ENCODE results near the gene B4GALT4. TPM values are rescaled to one million over a fixed set of nuclear protein-coding genes. Genes with fewer than 3 reads are reported as not detected.
"Not testable (repeated sequence)": the region's sequence is repeated elsewhere in the genome, so short reads cannot be mapped to it uniquely, and the experiment has no call there.

Gene B4GALT4
- 11.3 TPM for polyA plus RNA-seq (2012; ENCODE audit: low read depth, missing spikeins)

- DNase-seq (ENCODE audit: insufficient read length, low spot score): peak; percentile 75
- FAIRE-seq: peak; percentile 93
These were observed at the start of gene B4GALT4 for GRCh38 chr3:119240591-119241434. Gene B4GALT4, minus strand, starts transcription at chr3:119240878. Its CDS starts 10,779 bp downstream, at chr3:119230099.

DNA sequence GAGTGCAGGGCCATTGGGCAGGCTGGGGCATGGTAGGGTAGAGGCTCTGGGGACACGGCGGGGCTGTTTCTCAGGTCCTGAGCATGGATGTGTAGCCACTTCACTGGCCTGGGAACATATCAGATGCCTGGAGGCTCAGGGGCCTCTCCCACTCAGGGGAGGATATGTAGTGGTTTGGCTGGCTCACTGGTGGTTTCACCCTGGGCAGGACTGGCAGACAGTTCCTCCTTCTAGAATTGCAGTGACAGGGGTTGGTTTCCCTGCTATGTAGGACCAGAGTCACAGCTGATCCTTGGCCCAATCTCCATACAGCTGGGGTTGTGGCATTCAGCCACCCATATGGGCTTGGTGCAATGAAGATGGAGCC is 48.7 kb upstream of the B4GALT4 start:
- DNase-seq (ENCODE audit: insufficient read length, low spot score) (no peak), FAIRE-seq (no peak)
- TF ChIP-seq TAF1 (IDR thresholded peaks at IDR 0.05; ENCODE audit: low read depth, low read length): no peak

More at GRCh38 chr3:119240591-119241434, at the start of gene B4GALT4:
- TF ChIP-seq SPI1 (IDR thresholded peaks at IDR 0.05; ENCODE audit: low read depth, low read length): no peak
- peak; percentile 72 for TF ChIP-seq POLR2A (IDR thresholded peaks at IDR 0.05; ENCODE audit: low read depth, low read length)
- no peak for TF ChIP-seq POU2F2 (IDR thresholded peaks at IDR 0.05; ENCODE audit: low read depth, low read length)
- TF ChIP-seq PAX5 (IDR thresholded peaks at IDR 0.05; ENCODE audit: insufficient read depth, low read length, severe bottlenecking): no peak
- peak; percentile 79 for TF ChIP-seq POLR2AphosphoS5 (IDR thresholded peaks at IDR 0.05; ENCODE audit: low read depth, low read length)
- TF ChIP-seq TAF1 (IDR thresholded peaks at IDR 0.05; ENCODE audit: low read depth, low read length): peak; percentile 54; the same call in 1 of the 2 replicates

DNA sequence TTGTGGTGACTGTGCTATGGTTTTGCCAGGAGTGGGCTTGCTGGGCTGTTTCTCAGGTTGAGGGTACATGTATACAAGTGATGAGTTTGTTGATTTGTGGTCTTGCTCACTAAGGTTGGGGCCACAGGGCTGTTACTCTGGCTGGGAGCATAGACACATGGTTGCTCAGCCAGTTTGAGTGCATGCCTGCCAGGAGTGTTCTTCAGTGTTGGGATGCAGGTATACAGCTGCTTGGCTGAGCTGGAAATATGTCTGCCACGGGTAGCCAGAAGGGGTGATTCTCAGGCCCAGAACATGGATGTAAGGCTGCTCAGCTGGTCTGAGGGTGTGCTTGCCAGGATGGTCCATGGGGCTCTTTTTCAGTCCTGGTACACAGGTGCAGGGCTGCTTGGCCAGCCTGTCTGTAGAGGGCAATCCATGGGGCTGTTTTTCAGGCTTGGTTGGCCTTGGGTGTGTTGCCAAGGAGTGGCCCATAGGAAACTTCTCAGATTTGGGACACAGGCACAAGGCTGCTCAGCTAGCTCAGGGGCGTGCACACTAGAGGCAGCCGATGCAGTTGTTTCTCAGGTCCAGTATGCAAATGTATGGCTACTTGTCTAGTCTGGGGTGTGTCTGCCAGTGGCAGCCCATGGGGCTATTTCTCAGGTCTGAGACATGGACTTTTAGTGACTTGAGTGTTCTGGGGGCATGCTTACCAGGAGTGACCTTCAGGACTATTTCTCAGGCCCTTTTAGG is 48.2 kb upstream of the B4GALT4 start:
- DNase-seq (ENCODE audit: insufficient read length, low spot score) (no peak), FAIRE-seq (no peak)
- no peak for TF ChIP-seq PAX5 (IDR thresholded peaks at IDR 0.05; ENCODE audit: insufficient read depth, low read length, severe bottlenecking)
- TF ChIP-seq POLR2AphosphoS5 (IDR thresholded peaks at IDR 0.05; ENCODE audit: low read depth, low read length): no peak
- no peak for TF ChIP-seq POLR2A (IDR thresholded peaks at IDR 0.05; ENCODE audit: low read depth, low read length)
- no peak for TF ChIP-seq POU2F2 (IDR thresholded peaks at IDR 0.05; ENCODE audit: low read depth, low read length)
- no peak for TF ChIP-seq SPI1 (IDR thresholded peaks at IDR 0.05; ENCODE audit: low read depth, low read length)
- no peak for TF ChIP-seq TAF1 (IDR thresholded peaks at IDR 0.05; ENCODE audit: low read depth, low read length)

GRCh38 chr3:119279584-119280243 is 39.0 kb upstream of the B4GALT4 start:
- no peak for FAIRE-seq
- TF ChIP-seq POU2F2 (IDR thresholded peaks at IDR 0.05; ENCODE audit: low read depth, low read length) (no peak), SPI1 (IDR thresholded peaks at IDR 0.05; ENCODE audit: low read depth, low read length) (no peak), PAX5 (IDR thresholded peaks at IDR 0.05; ENCODE audit: insufficient read depth, low read length, severe bottlenecking) (no peak), POLR2AphosphoS5 (IDR thresholded peaks at IDR 0.05; ENCODE audit: low read depth, low read length) (no peak), TAF1 (IDR thresholded peaks at IDR 0.05; ENCODE audit: low read depth, low read length) (no peak), POLR2A (IDR thresholded peaks at IDR 0.05; ENCODE audit: low read depth, low read length) (no peak)
- no peak for DNase-seq (ENCODE audit: insufficient read length, low spot score)

- no peak for DNase-seq (ENCODE audit: insufficient read length, low spot score)
- no peak for TF ChIP-seq PAX5 (IDR thresholded peaks at IDR 0.05; ENCODE audit: insufficient read depth, low read length, severe bottlenecking)
- no peak for FAIRE-seq
These were observed 38.5 kb upstream of the B4GALT4 start for GRCh38 chr3:119279101-119279554.

DNA sequence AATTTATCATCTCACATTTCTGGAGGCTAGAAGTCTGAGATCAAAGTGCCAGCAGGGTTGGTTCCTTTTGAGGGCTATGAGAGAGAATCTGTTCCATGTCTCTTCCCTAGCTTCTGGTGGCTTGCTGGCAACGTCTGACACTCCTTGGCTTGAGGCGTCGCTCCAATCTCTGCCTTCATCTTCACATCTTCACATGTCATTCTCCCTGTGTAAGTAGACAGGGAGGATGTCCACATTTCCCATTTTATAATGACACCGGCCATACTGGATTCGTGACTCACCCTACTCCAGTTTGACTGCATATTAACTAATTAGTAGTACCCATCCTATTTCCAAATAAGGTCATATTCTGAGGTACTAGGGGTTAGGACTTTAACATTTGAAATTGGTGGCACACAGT is 36.0 kb upstream of the B4GALT4 start:
- FAIRE-seq (peak; percentile 26), DNase-seq (ENCODE audit: insufficient read length, low spot score) (no peak)
- TF ChIP-seq POLR2A (IDR thresholded peaks at IDR 0.05; ENCODE audit: low read depth, low read length) (no peak), POU2F2 (IDR thresholded peaks at IDR 0.05; ENCODE audit: low read depth, low read length) (no peak), POLR2AphosphoS5 (IDR thresholded peaks at IDR 0.05; ENCODE audit: low read depth, low read length) (no peak), TAF1 (IDR thresholded peaks at IDR 0.05; ENCODE audit: low read depth, low read length) (no peak), PAX5 (IDR thresholded peaks at IDR 0.05; ENCODE audit: insufficient read depth, low read length, severe bottlenecking) (no peak), SPI1 (IDR thresholded peaks at IDR 0.05; ENCODE audit: low read depth, low read length) (no peak)

- not testable (repeated sequence) for FAIRE-seq; DNase-seq (ENCODE audit: insufficient read length, low spot score)
These were observed 29.5 kb upstream of the B4GALT4 start for GRCh38 chr3:119270212-119270611.

- DNase-seq (ENCODE audit: insufficient read length, low spot score) (no peak), FAIRE-seq (no peak)
- TF ChIP-seq POLR2AphosphoS5 (IDR thresholded peaks at IDR 0.05; ENCODE audit: low read depth, low read length): no peak
- TF ChIP-seq PAX5 (IDR thresholded peaks at IDR 0.05; ENCODE audit: insufficient read depth, low read length, severe bottlenecking): no peak
- TF ChIP-seq SPI1 (IDR thresholded peaks at IDR 0.05; ENCODE audit: low read depth, low read length): no peak
- no peak for TF ChIP-seq POLR2A (IDR thresholded peaks at IDR 0.05; ENCODE audit: low read depth, low read length)
- TF ChIP-seq TAF1 (IDR thresholded peaks at IDR 0.05; ENCODE audit: low read depth, low read length): no peak
- no peak for TF ChIP-seq POU2F2 (IDR thresholded peaks at IDR 0.05; ENCODE audit: low read depth, low read length)
These were observed 20.4 kb upstream of the B4GALT4 start for GRCh38 chr3:119261055-119261454.

DNA sequence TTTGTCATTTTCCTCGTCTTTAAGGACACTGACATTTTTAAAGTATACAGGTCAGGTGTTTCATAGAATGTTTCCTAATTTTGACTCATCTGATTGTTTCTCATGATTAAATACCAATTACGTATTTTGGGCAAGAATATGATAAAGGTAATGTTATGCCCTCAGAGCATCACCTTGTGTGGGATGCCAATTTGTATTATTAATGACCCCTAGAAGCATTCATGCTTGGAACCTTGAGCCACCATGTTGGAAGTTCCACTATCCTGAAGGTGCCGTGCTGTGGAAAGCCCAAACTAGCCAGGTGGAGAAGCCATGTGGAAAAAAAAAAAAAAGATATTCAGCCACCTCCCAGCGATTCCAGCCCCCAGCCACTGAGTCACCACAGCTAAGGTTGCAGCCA is 19.1 kb upstream of the B4GALT4 start:
- no peak for TF ChIP-seq POU2F2 (IDR thresholded peaks at IDR 0.05; ENCODE audit: low read depth, low read length)
- FAIRE-seq: no peak
- DNase-seq (ENCODE audit: insufficient read length, low spot score): no peak

DNA sequence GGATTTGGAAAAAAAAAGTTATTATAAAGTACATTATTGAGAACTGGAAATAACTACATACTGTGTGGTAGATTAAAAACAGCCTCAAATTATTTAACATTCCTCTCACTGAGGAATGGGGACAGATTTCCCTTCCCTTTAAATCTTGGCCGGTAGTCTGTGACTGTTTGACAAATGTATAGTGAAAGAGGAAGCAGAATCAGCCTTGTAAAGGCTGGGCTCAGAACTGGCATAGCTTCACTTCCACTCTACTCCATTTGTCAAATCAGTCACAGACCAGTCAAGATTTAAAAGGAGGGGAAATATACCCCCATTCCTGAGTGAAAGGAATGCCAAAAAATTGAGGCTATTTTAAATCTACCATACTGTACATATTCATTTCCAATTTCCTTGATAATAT is 18.2 kb upstream of the B4GALT4 start:
- FAIRE-seq (peak; percentile 94), DNase-seq (ENCODE audit: insufficient read length, low spot score) (no peak)
- no peak for TF ChIP-seq PAX5 (IDR thresholded peaks at IDR 0.05; ENCODE audit: insufficient read depth, low read length, severe bottlenecking)
- TF ChIP-seq SPI1 (IDR thresholded peaks at IDR 0.05; ENCODE audit: low read depth, low read length): peak; percentile 68
- TF ChIP-seq POLR2AphosphoS5 (IDR thresholded peaks at IDR 0.05; ENCODE audit: low read depth, low read length): no peak

Data from GM12891 (cell line).